Measurements from ENCODE around the gene MAP3K4. TPM values are rescaled to one million over a fixed set of nuclear protein-coding genes. Genes with fewer than 3 reads are reported as not detected.
"Not testable (repeated sequence)": the region's sequence is repeated elsewhere in the genome, so short reads cannot be mapped to it uniquely, and the experiment has no call there.

Gene MAP3K4
- total RNA-seq, 1 donor from 2014 or later = 45.7 TPM

GRCh38 chr6:160967833-160968232 is 23.7 kb upstream of the MAP3K4 start:
- no peak for DNase-seq

GRCh38 chr6:160971171-160971570 is 20.4 kb upstream of the MAP3K4 start:
- no peak for DNase-seq

GRCh38 chr6:160972111-160972510 is 19.5 kb upstream of the MAP3K4 start:
- DNase-seq = no peak

GRCh38 chr6:160972594-160972993 is 19.0 kb upstream of the MAP3K4 start:
- not testable (repeated sequence) for DNase-seq

GRCh38 chr6:160973311-160974250 is 18.0 kb upstream of the MAP3K4 start:
- DNase-seq = no peak

- no peak for DNase-seq
Measured at GRCh38 chr6:160974304-160974771, 17.2 kb upstream of the MAP3K4 start.

- no peak for DNase-seq
Measured at GRCh38 chr6:160975162-160975561, 16.4 kb upstream of the MAP3K4 start.

- DNase-seq = not testable (repeated sequence)
Measured at GRCh38 chr6:160975961-160976360, 15.6 kb upstream of the MAP3K4 start.

- no peak for DNase-seq
Measured at GRCh38 chr6:160978141-160978901, 13.2 kb upstream of the MAP3K4 start.

- no peak for DNase-seq
Measured at GRCh38 chr6:160979061-160979708, 12.4 kb upstream of the MAP3K4 start.

GRCh38 chr6:160983377-160983948 is 8.1 kb upstream of the MAP3K4 start:
- DNase-seq = not testable (repeated sequence)

- no peak for DNase-seq
Measured at GRCh38 chr6:160986851-160987250, 4.7 kb upstream of the MAP3K4 start.

- DNase-seq = no peak
Measured at GRCh38 chr6:160987265-160987664, 4.3 kb upstream of the MAP3K4 start.

- no peak for DNase-seq
Measured at GRCh38 chr6:160990847-160991405, 643 bp upstream of the MAP3K4 start.

- DNase-seq = peak; percentile 71
Measured at GRCh38 chr6:160992061-160992979, 751 bp downstream of the MAP3K4 start.

GRCh38 chr6:160992980-160993314 is 1.4 kb downstream of the MAP3K4 start:
- no peak for DNase-seq

GRCh38 chr6:160995271-160995670 is 3.7 kb downstream of the MAP3K4 start:
- no peak for DNase-seq

GRCh38 chr6:160996131-160996601 is 4.6 kb downstream of the MAP3K4 start:
- DNase-seq = no peak

- DNase-seq = no peak
Measured at GRCh38 chr6:160998217-160998616, 6.6 kb downstream of the MAP3K4 start.

- no peak for DNase-seq
Measured at GRCh38 chr6:160998766-160999165, 7.2 kb downstream of the MAP3K4 start.

GRCh38 chr6:160999516-160999915 is 7.9 kb downstream of the MAP3K4 start:
- DNase-seq = no peak
